HepG2 (cell line): ENCODE measurements around the gene C15orf62. TPM values are rescaled to one million over a fixed set of nuclear protein-coding genes. Genes with fewer than 3 reads are reported as not detected.
A peak's percentile ranks its signal among the peaks of the same experiment; 100 is the strongest.

Experiments
- BORCS8-MEF2B ChIP-seq: sonication (generic); formaldehyde crosslinking; IDR thresholded peaks from 2 replicates; pipeline ENCODE4 v1.8.0; 2022; ENCODE audit warnings: mild to moderate bottlenecking, missing genetic modification reagents
- DMAP1 ChIP-seq: IDR thresholded peaks from 2 replicates; pipeline ENCODE4 v1.6.1; 2016
- EED ChIP-seq: sonication (generic); formaldehyde crosslinking; IDR thresholded peaks from 2 replicates; pipeline ENCODE4 v1.5.0; 2020; ENCODE audit warnings: mild to moderate bottlenecking, missing genetic modification reagents
- FOXC1 ChIP-seq: sonication (generic); formaldehyde crosslinking; IDR thresholded peaks from 2 replicates; pipeline ENCODE4 v1.8.0; 2022; ENCODE audit warnings: mild to moderate bottlenecking, missing genetic modification reagents, borderline replicate concordance
- GZF1 ChIP-seq: sonication (generic); formaldehyde crosslinking; IDR thresholded peaks from 2 replicates; pipeline ENCODE4 v1.5.1; 2020; ENCODE audit warnings: mild to moderate bottlenecking, missing genetic modification reagents
- HNF4A ChIP-seq: sonication (generic); formaldehyde crosslinking; IDR thresholded peaks from 2 replicates; pipeline ENCODE4 v1.4.0; 2020; ENCODE audit warnings: missing genetic modification reagents
- HNRNPH1 ChIP-seq: fragments of 200-400 bp; formaldehyde crosslinking; optimal IDR thresholded peaks from 2 replicates; pipeline ENCODE3; 2017; ENCODE audit warnings: mild to moderate bottlenecking, low read depth, low read length
- NR2F6 ChIP-seq, 2 experiments: IDR thresholded peaks; 2 replicates each; pipeline ENCODE4 v1.6.1; 2016; ENCODE audit warnings: antibody characterized with exemption in 1 of 2, mild to moderate bottlenecking in 1 of 2
- PHF21A ChIP-seq: sonication (generic); formaldehyde crosslinking; IDR thresholded peaks from 2 replicates; pipeline ENCODE4 v1.5.0; 2020; ENCODE audit warnings: mild to moderate bottlenecking, missing genetic modification reagents
- SALL1 ChIP-seq: sonication (generic); formaldehyde crosslinking; IDR thresholded peaks from 2 replicates; pipeline ENCODE4 v1.8.0; 2022; ENCODE audit warnings: mild to moderate bottlenecking, missing genetic modification reagents
- SETDB1 ChIP-seq: sonication (generic); formaldehyde crosslinking; IDR thresholded peaks from 2 replicates; pipeline ENCODE4 v1.5.1; 2020; ENCODE audit warnings: missing genetic modification reagents, mild to moderate bottlenecking, borderline replicate concordance
- ZEB1 ChIP-seq: IDR thresholded peaks from 2 replicates; pipeline ENCODE4 v1.6.1; 2012; ENCODE audit warnings: mild to moderate bottlenecking, low read depth, inconsistent platforms; ENCODE audit not compliant: insufficient replicate concordance
- ZNF234 ChIP-seq: sonication (generic); formaldehyde crosslinking; conservative IDR thresholded peaks from 2 replicates; pipeline ENCODE4 v1.5.1; 2020; ENCODE audit warnings: mild to moderate bottlenecking, missing genetic modification reagents
- ZNF235 ChIP-seq: sonication (generic); formaldehyde crosslinking; IDR thresholded peaks from 2 replicates; pipeline ENCODE4 v1.8.1; 2023; ENCODE audit warnings: mild to moderate bottlenecking, missing genetic modification reagents, borderline replicate concordance
- ZNF337 ChIP-seq: sonication (generic); formaldehyde crosslinking; IDR thresholded peaks from 2 replicates; pipeline ENCODE4 v1.5.1; 2020; ENCODE audit warnings: missing genetic modification reagents, low read depth, mild to moderate bottlenecking, borderline replicate concordance
- ZNF598 ChIP-seq: sonication (generic); formaldehyde crosslinking; IDR thresholded peaks from 2 replicates; pipeline ENCODE4 v1.5.1; 2020; ENCODE audit warnings: mild to moderate bottlenecking, missing genetic modification reagents, borderline replicate concordance
- ZNF891 ChIP-seq: sonication (generic); formaldehyde crosslinking; IDR thresholded peaks from 2 replicates; pipeline ENCODE4 v1.5.0; 2020; ENCODE audit warnings: mild to moderate bottlenecking, missing genetic modification reagents
- ZSCAN12 ChIP-seq: sonication (generic); formaldehyde crosslinking; IDR thresholded peaks from 2 replicates; pipeline ENCODE4 v1.9.0; 2021; ENCODE audit warnings: mild to moderate bottlenecking, missing genetic modification reagents
- ZSCAN20 ChIP-seq: sonication (generic); formaldehyde crosslinking; IDR thresholded peaks from 2 replicates; pipeline ENCODE4 v1.4.0; 2020; ENCODE audit warnings: missing genetic modification reagents, mild to moderate bottlenecking, borderline replicate concordance
- polyA plus RNA-seq, 8 experiments: library from polyadenylated mRNA; depleted of rRNA in 3 of 8; stranded (reverse) in 7 of 8; unstranded in 1 of 8; fragments of >200 nt; fragmentation: Illumina TruSeq in 4 of 8; extraction: Trizol in 4 of 8; gene quantifications; 2 replicates each; pipeline versions ENCODE4 v1.2.1 to v1.2.3, GENCODE V29; 2011 to 2016; ENCODE audit warnings: low read depth in 4 of 8, missing spikeins in 1 of 8, mixed read lengths in 1 of 8; ENCODE audit not compliant: insufficient read depth in 1 of 8
- total RNA-seq, 5 experiments: library from RNA; depleted of rRNA; stranded (reverse); fragments of >200 nt; fragmentation: Illumina TruSeq; extraction: Trizol; gene quantifications; 2 replicates each; pipeline ENCODE4 v1.2.3, GENCODE V29; 2016; ENCODE audit warnings: low read depth in 1 of 5
- TF ChIP-seq, protein P1 (sequence below): sonication (generic); formaldehyde crosslinking; IDR thresholded peaks from 2 replicates; pipeline ENCODE4 v1.8.1; 2022; ENCODE audit warnings: low read depth, mild to moderate bottlenecking, missing genetic modification reagents
- TF ChIP-seq, protein P2 (sequence below): IDR thresholded peaks from 2 replicates; pipeline ENCODE4 v1.6.1; 2016; ENCODE audit warnings: low read depth
- TF ChIP-seq, protein P3 (sequence below): sonication (generic); formaldehyde crosslinking; IDR thresholded peaks from 2 replicates; pipeline ENCODE4 v1.8.1; 2023; ENCODE audit warnings: mild to moderate bottlenecking, missing genetic modification reagents, borderline replicate concordance
- TF ChIP-seq, protein P4 (sequence below): sonication (generic); formaldehyde crosslinking; IDR thresholded peaks from 2 replicates; pipeline ENCODE4 v1.5.1; 2020; ENCODE audit warnings: mild to moderate bottlenecking, moderate library complexity, missing genetic modification reagents

Gene C15orf62
- total and polyA plus RNA-seq, 2 of the 13 experiments (the other 11 are each of a cell fraction or from before 2014, with no cell fraction given) = 0.51 to 1.1 TPM

DNA sequence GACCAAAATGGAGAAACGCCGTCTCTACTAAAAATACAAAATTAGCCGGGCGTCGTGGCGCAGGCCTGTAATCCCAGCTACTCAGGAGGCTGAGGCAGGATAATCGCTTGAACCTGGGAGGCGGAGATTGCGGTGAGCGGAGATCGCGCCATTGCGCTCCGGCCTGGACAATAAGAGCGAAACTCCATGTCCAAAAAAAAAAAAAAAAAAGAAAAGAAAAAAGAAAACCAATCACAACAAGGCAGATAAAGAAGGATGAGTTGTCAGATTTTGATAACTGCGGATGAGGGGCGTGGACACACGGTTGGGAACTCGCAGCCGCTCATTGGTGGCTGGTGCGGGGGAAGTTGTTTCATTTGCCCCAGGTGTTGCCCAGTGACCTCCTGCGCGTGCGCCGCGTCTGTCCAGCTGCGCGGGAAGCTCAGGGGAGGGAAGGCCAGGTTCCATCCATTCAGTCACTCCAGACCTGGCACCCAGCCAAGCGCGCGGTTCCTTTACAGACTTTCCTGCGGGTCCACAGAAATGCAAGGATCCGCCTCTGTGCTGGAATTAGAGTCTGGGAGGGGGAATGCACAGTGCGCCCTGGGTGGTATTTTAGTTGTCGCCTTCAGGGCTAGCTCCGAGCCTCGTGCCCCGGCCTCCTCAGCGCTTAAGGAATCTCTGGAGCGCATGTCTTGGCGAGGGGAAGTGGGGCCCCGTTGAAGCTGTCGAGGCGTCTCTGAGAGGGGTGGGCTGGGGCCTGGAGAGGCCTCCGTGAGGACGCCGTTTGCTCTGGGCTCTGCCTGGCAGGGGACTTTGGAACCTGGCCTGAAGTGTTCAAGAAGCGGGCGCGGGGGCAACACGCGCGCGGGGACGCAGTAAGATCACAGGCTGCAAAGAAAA is 6.6 kb upstream of the C15orf62 start (continued):
- TF ChIP-seq, protein P1, sequence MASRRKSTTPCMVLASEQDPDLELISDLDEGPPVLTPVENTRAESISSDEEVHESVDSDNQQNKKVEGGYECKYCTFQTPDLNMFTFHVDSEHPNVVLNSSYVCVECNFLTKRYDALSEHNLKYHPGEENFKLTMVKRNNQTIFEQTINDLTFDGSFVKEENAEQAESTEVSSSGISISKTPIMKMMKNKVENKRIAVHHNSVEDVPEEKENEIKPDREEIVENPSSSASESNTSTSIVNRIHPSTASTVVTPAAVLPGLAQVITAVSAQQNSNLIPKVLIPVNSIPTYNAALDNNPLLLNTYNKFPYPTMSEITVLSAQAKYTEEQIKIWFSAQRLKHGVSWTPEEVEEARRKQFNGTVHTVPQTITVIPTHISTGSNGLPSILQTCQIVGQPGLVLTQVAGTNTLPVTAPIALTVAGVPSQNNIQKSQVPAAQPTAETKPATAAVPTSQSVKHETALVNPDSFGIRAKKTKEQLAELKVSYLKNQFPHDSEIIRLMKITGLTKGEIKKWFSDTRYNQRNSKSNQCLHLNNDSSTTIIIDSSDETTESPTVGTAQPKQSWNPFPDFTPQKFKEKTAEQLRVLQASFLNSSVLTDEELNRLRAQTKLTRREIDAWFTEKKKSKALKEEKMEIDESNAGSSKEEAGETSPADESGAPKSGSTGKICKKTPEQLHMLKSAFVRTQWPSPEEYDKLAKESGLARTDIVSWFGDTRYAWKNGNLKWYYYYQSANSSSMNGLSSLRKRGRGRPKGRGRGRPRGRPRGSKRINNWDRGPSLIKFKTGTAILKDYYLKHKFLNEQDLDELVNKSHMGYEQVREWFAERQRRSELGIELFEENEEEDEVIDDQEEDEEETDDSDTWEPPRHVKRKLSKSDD (CRISPR knock-in tag) = peak; percentile 33
- TF ChIP-seq FOXC1 (CRISPR knock-in tag) (0 out of 2 replicates have a peak, but pooled peaks have one; percentile 81), SETDB1 (CRISPR knock-in tag) (no peak), BORCS8-MEF2B (peak; percentile 88), SALL1 (CRISPR knock-in tag) (peak; percentile 60), ZSCAN20 (CRISPR knock-in tag) (no peak; the same call in 1 of the 2 replicates), EED (CRISPR knock-in tag) (0 out of 2 replicates have a peak, but pooled peaks have one; percentile 5), PHF21A (CRISPR knock-in tag) (peak; percentile 36; the same call in 1 of the 2 replicates), ZEB1 (peak; percentile 61), HNRNPH1 (no peak), ZSCAN12 (CRISPR knock-in tag) (no peak; the same call in 1 of the 2 replicates), GZF1 (0 out of 2 replicates have a peak, but pooled peaks have one; percentile 54), DMAP1 (CRISPR knock-in tag) (0 out of 2 replicates have a peak, but pooled peaks have one; percentile 33), ZNF337 (CRISPR knock-in tag) (peak; percentile 69; the same call in 1 of the 2 replicates), ZNF234 (CRISPR knock-in tag) (no peak; the same call in 1 of the 2 replicates), ZNF598 (CRISPR knock-in tag) (peak; percentile 63; the same call in 1 of the 2 replicates), HNF4A (CRISPR knock-in tag) (peak; percentile 74), NR2F6 (IDR thresholded peaks at IDR 0.05) (no peak), NR2F6 (CRISPR knock-in tag; IDR thresholded peaks at IDR 0.05) (peak; percentile 37; the same call in 1 of the 2 replicates), ZNF235 (CRISPR knock-in tag) (no peak), ZNF891 (CRISPR knock-in tag) (no peak; the same call in none of the 2 replicates)
- TF ChIP-seq, protein P2, sequence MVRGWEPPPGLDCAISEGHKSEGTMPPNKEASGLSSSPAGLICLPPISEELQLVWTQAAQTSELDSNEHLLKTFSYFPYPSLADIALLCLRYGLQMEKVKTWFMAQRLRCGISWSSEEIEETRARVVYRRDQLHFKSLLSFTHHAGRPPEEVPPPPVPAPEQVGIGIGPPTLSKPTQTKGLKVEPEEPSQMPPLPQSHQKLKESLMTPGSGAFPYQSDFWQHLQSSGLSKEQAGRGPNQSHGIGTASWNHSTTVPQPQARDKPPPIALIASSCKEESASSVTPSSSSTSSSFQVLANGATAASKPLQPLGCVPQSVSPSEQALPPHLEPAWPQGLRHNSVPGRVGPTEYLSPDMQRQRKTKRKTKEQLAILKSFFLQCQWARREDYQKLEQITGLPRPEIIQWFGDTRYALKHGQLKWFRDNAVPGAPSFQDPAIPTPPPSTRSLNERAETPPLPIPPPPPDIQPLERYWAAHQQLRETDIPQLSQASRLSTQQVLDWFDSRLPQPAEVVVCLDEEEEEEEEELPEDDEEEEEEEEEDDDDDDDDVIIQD (CRISPR knock-in tag) = no peak
- TF ChIP-seq, protein P3, sequence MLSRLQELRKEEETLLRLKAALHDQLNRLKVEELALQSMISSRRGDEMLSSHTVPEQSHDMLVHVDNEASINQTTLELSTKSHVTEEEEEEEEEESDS (CRISPR knock-in tag) = no peak
- TF ChIP-seq, protein P4, sequence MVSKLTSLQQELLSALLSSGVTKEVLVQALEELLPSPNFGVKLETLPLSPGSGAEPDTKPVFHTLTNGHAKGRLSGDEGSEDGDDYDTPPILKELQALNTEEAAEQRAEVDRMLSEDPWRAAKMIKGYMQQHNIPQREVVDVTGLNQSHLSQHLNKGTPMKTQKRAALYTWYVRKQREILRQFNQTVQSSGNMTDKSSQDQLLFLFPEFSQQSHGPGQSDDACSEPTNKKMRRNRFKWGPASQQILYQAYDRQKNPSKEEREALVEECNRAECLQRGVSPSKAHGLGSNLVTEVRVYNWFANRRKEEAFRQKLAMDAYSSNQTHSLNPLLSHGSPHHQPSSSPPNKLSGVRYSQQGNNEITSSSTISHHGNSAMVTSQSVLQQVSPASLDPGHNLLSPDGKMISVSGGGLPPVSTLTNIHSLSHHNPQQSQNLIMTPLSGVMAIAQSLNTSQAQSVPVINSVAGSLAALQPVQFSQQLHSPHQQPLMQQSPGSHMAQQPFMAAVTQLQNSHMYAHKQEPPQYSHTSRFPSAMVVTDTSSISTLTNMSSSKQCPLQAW (CRISPR knock-in tag) = peak; percentile 61
